ENCODE measurements around the gene NLGN4Y.
"Not testable (repeated sequence)": the region's sequence is repeated elsewhere in the genome, so short reads cannot be mapped to it uniquely, and the experiment has no call there.

Gene NLGN4Y

DNA sequence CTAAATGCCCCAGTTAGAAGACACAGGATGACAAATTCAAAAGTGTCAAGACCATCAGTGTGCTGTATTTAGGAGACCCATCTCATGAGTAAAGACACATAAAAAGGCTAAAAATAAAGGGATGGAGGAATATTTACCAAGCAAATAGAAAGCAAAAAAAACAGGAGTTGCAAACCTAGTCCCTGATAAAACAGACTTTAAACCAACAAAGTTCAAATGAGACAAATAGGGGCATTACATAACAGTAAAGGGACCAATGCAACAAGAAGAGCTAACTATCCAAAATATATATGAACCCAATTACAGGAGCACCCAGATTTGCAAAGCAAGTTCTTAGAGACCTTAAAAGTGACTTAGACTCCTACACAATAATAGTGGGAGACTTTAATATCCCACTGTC is 336.1 kb downstream of the NLGN4Y start:
- no peak for DNase-seq

DNA sequence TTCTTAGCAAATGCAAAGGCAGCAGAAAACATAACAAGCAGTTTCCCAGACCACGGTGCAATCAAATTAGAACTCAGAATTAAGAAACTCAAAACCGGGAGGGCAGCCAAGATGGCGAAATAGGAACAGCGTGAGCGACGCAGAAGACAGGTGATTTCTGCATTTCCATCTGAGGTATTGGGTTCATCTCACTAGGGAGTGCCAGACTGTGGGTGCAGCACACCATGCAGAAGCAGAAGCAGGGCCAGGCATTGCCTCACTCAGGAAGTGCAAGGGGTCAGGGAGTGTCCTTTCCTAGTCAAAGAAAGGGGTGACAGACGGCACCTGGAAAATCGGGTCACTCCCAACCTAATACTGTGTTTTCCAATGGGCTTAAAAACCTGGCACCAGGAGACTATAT is 336.7 kb downstream of the NLGN4Y start:
- DNase-seq = not testable (repeated sequence)

DNA sequence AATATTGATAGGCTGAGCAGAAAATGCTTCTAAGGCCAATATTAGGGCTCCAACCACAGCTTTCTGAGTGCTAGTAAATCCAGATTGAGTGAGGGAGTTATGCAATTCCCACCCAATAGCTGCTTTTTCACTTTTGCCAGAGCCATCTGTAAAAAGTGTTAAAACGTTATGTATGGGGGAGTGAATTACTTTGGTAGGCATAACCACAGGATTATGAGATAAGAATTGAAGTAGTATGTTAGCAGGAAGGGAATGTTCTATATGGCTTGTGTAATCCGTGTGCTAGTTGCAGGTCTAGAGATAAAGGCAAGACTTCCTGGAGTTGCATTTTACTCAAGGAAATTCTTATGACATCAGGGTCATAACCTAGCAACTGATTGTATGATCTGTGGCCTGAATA is 347.6 kb downstream of the NLGN4Y start:
- no peak for DNase-seq
